WTC11 (cell line): ENCODE results near the gene ZNF627. TPM values are rescaled to one million over a fixed set of nuclear protein-coding genes. Genes with fewer than 3 reads are reported as not detected.

ENCODE experiments used
- ATAC-seq: fragments of 200-7000 bp; cut with Tn5 transposase; 2 replicates; pipeline ENCODE4 v1.10.0; 2021; ENCODE audit warnings: mild to moderate bottlenecking, moderate library complexity
- CTCF ChIA-PET: fragments of 300-600 bp; sonication (Branson Sonifier 250); formaldehyde crosslinking; loops from one replicate; lab custom pipeline; 2021; ENCODE audit warnings: antibody characterized with exemption; lab: Charles Lee
- POLR2A ChIA-PET: fragments of 350-600 bp; sonication (Branson Sonifier 250); formaldehyde crosslinking; loops from one replicate; lab custom pipeline; 2021; ENCODE audit warnings: antibody characterized with exemption; lab: Charles Lee
- DNase-seq: peaks from one replicate; pipeline ENCODE4 v3.0.0; 2021; ENCODE audit warnings: low spot score
- H3K27ac Mint-ChIP-seq: 2 replicates; pipeline ENCODE4 v1.8.0; 2021; ENCODE audit warnings: mixed read lengths
- H3K27me3 Mint-ChIP-seq: 2 replicates; pipeline ENCODE4 v1.8.0; 2021; ENCODE audit warnings: low read depth, mild to moderate bottlenecking, moderate library complexity, mixed read lengths
- H3K36me3 Mint-ChIP-seq: 2 replicates; pipeline ENCODE4 v1.8.0; 2021; ENCODE audit warnings: mixed read lengths
- H3K4me1 Mint-ChIP-seq: 2 replicates; pipeline ENCODE4 v1.8.0; 2022; ENCODE audit warnings: mixed read lengths
- H3K4me3 Mint-ChIP-seq: 2 replicates; pipeline ENCODE4 v1.8.0; 2021; ENCODE audit warnings: mild to moderate bottlenecking, moderate library complexity, mixed read lengths
- H3K9me3 Mint-ChIP-seq: 2 replicates; pipeline ENCODE4 v1.8.0; 2021; ENCODE audit warnings: mixed read lengths
- CREM ChIP-seq: sonication (generic); formaldehyde crosslinking; IDR thresholded peaks from 2 replicates; pipeline ENCODE4 v1.8.1; 2022; ENCODE audit warnings: mild to moderate bottlenecking, missing genetic modification reagents, moderate library complexity
- ELF4 ChIP-seq: sonication (generic); formaldehyde crosslinking; IDR thresholded peaks from 2 replicates; pipeline ENCODE4 v1.8.1; 2022; ENCODE audit warnings: low read depth, mild to moderate bottlenecking, moderate library complexity, missing genetic modification reagents
- EMX1 ChIP-seq: fragments of 250-450 bp; sonication (Bioruptor Pico); IDR thresholded peaks from 2 replicates; pipeline ENCODE4 v1.8.0; 2021; ENCODE audit warnings: mild to moderate bottlenecking
- FOXP1 ChIP-seq: sonication (generic); formaldehyde crosslinking; IDR thresholded peaks from 2 replicates; pipeline ENCODE4 v1.8.0; 2022; ENCODE audit warnings: missing genetic modification reagents, mild to moderate bottlenecking, moderate library complexity, borderline replicate concordance
- GTF2I ChIP-seq: fragments of 250-450 bp; sonication (Bioruptor Pico); conservative IDR thresholded peaks from 2 replicates; pipeline ENCODE4 v1.4.0; 2021; ENCODE audit warnings: mild to moderate bottlenecking
- KAT7 ChIP-seq: sonication (generic); formaldehyde crosslinking; IDR thresholded peaks from 2 replicates; pipeline ENCODE4 v1.8.1; 2023; ENCODE audit warnings: missing genetic modification reagents, mild to moderate bottlenecking, borderline replicate concordance
- OVOL2 ChIP-seq: fragments of 250-450 bp; sonication (Bioruptor Pico); IDR thresholded peaks from 2 replicates; pipeline ENCODE4 v1.9.0; 2021; ENCODE audit warnings: mild to moderate bottlenecking, borderline replicate concordance
- SMAD3 ChIP-seq: sonication (generic); formaldehyde crosslinking; IDR thresholded peaks from 2 replicates; pipeline ENCODE4 v1.8.0; 2022; ENCODE audit warnings: missing genetic modification reagents, mild to moderate bottlenecking, borderline replicate concordance
- SOX15 ChIP-seq: fragments of 250-450 bp; sonication (Bioruptor Pico); IDR thresholded peaks from 2 replicates; pipeline ENCODE4 v1.9.0; 2021; ENCODE audit warnings: mild to moderate bottlenecking
- ZBTB21 ChIP-seq: sonication (generic); formaldehyde crosslinking; IDR thresholded peaks from 2 replicates; pipeline ENCODE4 v1.8.1; 2023; ENCODE audit warnings: mild to moderate bottlenecking, missing genetic modification reagents, borderline replicate concordance
- ZNF138 ChIP-seq: sonication (generic); formaldehyde crosslinking; conservative IDR thresholded peaks from 2 replicates; pipeline ENCODE4 v1.8.1; 2022; ENCODE audit warnings: mild to moderate bottlenecking, moderate library complexity, missing genetic modification reagents
- ZNF219 ChIP-seq: sonication (generic); formaldehyde crosslinking; IDR thresholded peaks from 2 replicates; pipeline ENCODE4 v1.8.0; 2023; ENCODE audit warnings: missing genetic modification reagents, mild to moderate bottlenecking, borderline replicate concordance
- ZNF232 ChIP-seq: sonication (generic); formaldehyde crosslinking; IDR thresholded peaks from 2 replicates; pipeline ENCODE4 v1.8.0; 2022; ENCODE audit warnings: mild to moderate bottlenecking, missing genetic modification reagents
- total RNA-seq: library from RNA; stranded (reverse); gene quantifications from 3 replicates; pipeline ENCODE4 v1.2.3, GENCODE V29; 2021
- TF ChIP-seq, protein P1 (sequence below): sonication (generic); formaldehyde crosslinking; IDR thresholded peaks from 2 replicates; pipeline ENCODE4 v1.8.1; 2022; ENCODE audit warnings: mild to moderate bottlenecking, missing genetic modification reagents, moderate library complexity, borderline replicate concordance
- TF ChIP-seq, protein P2 (sequence below): sonication (generic); formaldehyde crosslinking; IDR thresholded peaks from 2 replicates; pipeline ENCODE4 v1.8.0; 2022; ENCODE audit warnings: missing genetic modification reagents
- TF ChIP-seq, protein P3 (sequence below): fragments of 250-450 bp; sonication (Bioruptor Pico); IDR thresholded peaks from 2 replicates; pipeline ENCODE4 v1.9.0; 2021; ENCODE audit warnings: moderate library complexity, mild to moderate bottlenecking, inconsistent platforms, borderline replicate concordance
- TF ChIP-seq, protein P4 (sequence below): sonication (generic); formaldehyde crosslinking; IDR thresholded peaks from 2 replicates; pipeline ENCODE4 v1.8.1; 2023; ENCODE audit warnings: mild to moderate bottlenecking, missing genetic modification reagents
- TF ChIP-seq, protein P5 (sequence below): fragments of 200-600 bp; IDR thresholded peaks from 2 replicates; pipeline ENCODE4 v1.8.0; 2022; ENCODE audit warnings: antibody characterized with exemption
- TF ChIP-seq, protein P6 (sequence below): sonication (generic); formaldehyde crosslinking; IDR thresholded peaks from 2 replicates; pipeline ENCODE4 v1.8.0; 2023; ENCODE audit warnings: missing genetic modification reagents, mild to moderate bottlenecking, borderline replicate concordance

ZNF627 gene
- total RNA-seq, 1 experiment from 2014 or later = 12.6 TPM

DNA sequence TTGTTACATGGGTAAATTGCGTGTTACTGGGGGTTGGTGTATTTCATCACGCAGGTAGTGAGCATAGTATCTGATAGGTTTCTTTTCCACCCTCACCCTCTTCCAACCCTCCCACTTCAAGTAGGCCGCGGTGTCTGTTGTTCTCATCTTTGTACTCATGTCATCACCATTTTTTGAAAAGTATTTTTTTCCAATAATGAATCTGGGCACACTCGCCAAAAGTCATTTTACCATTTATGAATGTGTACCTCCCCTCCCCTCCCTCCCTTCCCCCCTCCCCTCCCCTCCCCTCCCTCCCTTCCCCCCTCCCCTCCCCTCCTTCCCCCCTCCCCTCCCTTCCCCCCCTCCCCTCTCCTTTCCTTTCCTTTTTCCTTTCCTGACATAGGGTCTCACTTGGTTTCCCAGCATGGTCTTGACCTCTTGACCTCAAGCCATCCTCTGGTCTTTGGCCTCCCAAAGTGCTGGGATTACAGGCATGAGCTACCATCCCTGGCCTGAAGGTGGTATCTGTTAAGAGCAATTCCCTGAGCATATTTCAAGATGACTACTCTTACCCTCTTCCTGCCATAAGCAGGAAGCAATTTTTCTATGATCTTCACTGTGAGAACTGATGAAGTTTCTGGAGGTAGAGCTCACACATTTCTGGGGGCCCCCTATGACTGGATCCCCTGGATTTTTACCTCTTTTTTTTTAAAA is 15.7 kb downstream of the ZNF627 start:
- peak; percentile 70 for ATAC-seq
- H3K4me1 Mint-ChIP-seq = peaks cover 12% of the 10 kb centered on the region
- H3K4me3 Mint-ChIP-seq = no peak overlapping the region
- peaks cover 25% of the 10 kb centered on the region for H3K9me3 Mint-ChIP-seq
- ChIA-PET POLR2A (no interaction called here), CTCF (interaction anchor here (0.6 to 1.3 kb wide), 10 partner anchors 15 to 1520 kb away, joined by 3 to 6 read pairs (median 3); partner anchors contain the start of gene ELOF1)
- H3K27ac Mint-ChIP-seq = no peak overlapping the region; the same call in 1 of the 2 replicates
- peak; percentile 36 for DNase-seq
- peaks cover 61% of the 10 kb centered on the region for H3K36me3 Mint-ChIP-seq
- no peaks in the 10 kb centered on the region for H3K27me3 Mint-ChIP-seq
- TF ChIP-seq SOX15 (CRISPR knock-in tag) (no peak), KAT7 (CRISPR knock-in tag) (no peak), ZNF138 (CRISPR knock-in tag) (no peak), OVOL2 (no peak), ZBTB21 (CRISPR knock-in tag) (no peak), CREM (CRISPR knock-in tag) (no peak), ZNF232 (CRISPR knock-in tag) (no peak), FOXP1 (CRISPR knock-in tag) (no peak), ZNF219 (CRISPR knock-in tag) (no peak), SMAD3 (CRISPR knock-in tag) (no peak), ELF4 (CRISPR knock-in tag) (no peak), GTF2I (no peak), EMX1 (CRISPR knock-in tag) (no peak)
- TF ChIP-seq, protein P1, sequence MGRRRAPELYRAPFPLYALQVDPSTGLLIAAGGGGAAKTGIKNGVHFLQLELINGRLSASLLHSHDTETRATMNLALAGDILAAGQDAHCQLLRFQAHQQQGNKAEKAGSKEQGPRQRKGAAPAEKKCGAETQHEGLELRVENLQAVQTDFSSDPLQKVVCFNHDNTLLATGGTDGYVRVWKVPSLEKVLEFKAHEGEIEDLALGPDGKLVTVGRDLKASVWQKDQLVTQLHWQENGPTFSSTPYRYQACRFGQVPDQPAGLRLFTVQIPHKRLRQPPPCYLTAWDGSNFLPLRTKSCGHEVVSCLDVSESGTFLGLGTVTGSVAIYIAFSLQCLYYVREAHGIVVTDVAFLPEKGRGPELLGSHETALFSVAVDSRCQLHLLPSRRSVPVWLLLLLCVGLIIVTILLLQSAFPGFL (CRISPR knock-in tag) = no peak
- TF ChIP-seq, protein P2, sequence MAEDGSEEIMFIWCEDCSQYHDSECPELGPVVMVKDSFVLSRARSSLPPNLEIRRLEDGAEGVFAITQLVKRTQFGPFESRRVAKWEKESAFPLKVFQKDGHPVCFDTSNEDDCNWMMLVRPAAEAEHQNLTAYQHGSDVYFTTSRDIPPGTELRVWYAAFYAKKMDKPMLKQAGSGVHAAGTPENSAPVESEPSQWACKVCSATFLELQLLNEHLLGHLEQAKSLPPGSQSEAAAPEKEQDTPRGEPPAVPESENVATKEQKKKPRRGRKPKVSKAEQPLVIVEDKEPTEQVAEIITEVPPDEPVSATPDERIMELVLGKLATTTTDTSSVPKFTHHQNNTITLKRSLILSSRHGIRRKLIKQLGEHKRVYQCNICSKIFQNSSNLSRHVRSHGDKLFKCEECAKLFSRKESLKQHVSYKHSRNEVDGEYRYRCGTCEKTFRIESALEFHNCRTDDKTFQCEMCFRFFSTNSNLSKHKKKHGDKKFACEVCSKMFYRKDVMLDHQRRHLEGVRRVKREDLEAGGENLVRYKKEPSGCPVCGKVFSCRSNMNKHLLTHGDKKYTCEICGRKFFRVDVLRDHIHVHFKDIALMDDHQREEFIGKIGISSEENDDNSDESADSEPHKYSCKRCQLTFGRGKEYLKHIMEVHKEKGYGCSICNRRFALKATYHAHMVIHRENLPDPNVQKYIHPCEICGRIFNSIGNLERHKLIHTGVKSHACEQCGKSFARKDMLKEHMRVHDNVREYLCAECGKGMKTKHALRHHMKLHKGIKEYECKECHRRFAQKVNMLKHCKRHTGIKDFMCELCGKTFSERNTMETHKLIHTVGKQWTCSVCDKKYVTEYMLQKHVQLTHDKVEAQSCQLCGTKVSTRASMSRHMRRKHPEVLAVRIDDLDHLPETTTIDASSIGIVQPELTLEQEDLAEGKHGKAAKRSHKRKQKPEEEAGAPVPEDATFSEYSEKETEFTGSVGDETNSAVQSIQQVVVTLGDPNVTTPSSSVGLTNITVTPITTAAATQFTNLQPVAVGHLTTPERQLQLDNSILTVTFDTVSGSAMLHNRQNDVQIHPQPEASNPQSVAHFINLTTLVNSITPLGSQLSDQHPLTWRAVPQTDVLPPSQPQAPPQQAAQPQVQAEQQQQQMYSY (CRISPR knock-in tag) = no peak
- TF ChIP-seq, protein P3, sequence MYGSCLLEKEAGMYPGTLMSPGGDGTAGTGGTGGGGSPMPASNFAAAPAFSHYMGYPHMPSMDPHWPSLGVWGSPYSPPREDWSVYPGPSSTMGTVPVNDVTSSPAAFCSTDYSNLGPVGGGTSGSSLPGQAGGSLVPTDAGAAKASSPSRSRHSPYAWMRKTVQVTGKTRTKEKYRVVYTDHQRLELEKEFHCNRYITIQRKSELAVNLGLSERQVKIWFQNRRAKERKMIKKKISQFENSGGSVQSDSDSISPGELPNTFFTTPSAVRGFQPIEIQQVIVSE = no peak
- TF ChIP-seq, protein P4, sequence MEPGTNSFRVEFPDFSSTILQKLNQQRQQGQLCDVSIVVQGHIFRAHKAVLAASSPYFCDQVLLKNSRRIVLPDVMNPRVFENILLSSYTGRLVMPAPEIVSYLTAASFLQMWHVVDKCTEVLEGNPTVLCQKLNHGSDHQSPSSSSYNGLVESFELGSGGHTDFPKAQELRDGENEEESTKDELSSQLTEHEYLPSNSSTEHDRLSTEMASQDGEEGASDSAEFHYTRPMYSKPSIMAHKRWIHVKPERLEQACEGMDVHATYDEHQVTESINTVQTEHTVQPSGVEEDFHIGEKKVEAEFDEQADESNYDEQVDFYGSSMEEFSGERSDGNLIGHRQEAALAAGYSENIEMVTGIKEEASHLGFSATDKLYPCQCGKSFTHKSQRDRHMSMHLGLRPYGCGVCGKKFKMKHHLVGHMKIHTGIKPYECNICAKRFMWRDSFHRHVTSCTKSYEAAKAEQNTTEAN (CRISPR knock-in tag) = no peak
- TF ChIP-seq, protein P5, sequence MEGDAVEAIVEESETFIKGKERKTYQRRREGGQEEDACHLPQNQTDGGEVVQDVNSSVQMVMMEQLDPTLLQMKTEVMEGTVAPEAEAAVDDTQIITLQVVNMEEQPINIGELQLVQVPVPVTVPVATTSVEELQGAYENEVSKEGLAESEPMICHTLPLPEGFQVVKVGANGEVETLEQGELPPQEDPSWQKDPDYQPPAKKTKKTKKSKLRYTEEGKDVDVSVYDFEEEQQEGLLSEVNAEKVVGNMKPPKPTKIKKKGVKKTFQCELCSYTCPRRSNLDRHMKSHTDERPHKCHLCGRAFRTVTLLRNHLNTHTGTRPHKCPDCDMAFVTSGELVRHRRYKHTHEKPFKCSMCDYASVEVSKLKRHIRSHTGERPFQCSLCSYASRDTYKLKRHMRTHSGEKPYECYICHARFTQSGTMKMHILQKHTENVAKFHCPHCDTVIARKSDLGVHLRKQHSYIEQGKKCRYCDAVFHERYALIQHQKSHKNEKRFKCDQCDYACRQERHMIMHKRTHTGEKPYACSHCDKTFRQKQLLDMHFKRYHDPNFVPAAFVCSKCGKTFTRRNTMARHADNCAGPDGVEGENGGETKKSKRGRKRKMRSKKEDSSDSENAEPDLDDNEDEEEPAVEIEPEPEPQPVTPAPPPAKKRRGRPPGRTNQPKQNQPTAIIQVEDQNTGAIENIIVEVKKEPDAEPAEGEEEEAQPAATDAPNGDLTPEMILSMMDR = no peak
- TF ChIP-seq, protein P6, sequence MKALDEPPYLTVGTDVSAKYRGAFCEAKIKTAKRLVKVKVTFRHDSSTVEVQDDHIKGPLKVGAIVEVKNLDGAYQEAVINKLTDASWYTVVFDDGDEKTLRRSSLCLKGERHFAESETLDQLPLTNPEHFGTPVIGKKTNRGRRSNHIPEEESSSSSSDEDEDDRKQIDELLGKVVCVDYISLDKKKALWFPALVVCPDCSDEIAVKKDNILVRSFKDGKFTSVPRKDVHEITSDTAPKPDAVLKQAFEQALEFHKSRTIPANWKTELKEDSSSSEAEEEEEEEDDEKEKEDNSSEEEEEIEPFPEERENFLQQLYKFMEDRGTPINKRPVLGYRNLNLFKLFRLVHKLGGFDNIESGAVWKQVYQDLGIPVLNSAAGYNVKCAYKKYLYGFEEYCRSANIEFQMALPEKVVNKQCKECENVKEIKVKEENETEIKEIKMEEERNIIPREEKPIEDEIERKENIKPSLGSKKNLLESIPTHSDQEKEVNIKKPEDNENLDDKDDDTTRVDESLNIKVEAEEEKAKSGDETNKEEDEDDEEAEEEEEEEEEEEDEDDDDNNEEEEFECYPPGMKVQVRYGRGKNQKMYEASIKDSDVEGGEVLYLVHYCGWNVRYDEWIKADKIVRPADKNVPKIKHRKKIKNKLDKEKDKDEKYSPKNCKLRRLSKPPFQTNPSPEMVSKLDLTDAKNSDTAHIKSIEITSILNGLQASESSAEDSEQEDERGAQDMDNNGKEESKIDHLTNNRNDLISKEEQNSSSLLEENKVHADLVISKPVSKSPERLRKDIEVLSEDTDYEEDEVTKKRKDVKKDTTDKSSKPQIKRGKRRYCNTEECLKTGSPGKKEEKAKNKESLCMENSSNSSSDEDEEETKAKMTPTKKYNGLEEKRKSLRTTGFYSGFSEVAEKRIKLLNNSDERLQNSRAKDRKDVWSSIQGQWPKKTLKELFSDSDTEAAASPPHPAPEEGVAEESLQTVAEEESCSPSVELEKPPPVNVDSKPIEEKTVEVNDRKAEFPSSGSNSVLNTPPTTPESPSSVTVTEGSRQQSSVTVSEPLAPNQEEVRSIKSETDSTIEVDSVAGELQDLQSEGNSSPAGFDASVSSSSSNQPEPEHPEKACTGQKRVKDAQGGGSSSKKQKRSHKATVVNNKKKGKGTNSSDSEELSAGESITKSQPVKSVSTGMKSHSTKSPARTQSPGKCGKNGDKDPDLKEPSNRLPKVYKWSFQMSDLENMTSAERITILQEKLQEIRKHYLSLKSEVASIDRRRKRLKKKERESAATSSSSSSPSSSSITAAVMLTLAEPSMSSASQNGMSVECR = no peak
